Measurements from ENCODE around the gene AMER2.

- TF ChIP-seq CTCF (IDR thresholded peaks at IDR 0.05) = no peak
- no peak for TF ChIP-seq POLR2A (IDR thresholded peaks at IDR 0.05)
Observed at GRCh38 chr13:25118378-25118905, 53.6 kb downstream of the AMER2 start.
